DND-41 (cell line): Measurements from ENCODE around the gene TFR2.

Source experiments
- ATAC-seq: fragments of 200-7000 bp; cut with Tn5 transposase; 3 replicates; pipeline ENCODE4 v1.9.1; 2021; ENCODE audit warnings: low read depth; ENCODE audit not compliant: insufficient read depth
- DNase-seq: peaks from one replicate; pipeline ENCODE4 v3.0.0-alpha.2; 2020
- H2AFZ ChIP-seq: 2 replicates; pipeline ENCODE4 v1.6.0; 2012; ENCODE audit warnings: low read depth, low read length
- H3K27ac ChIP-seq: 2 replicates; pipeline ENCODE4 v1.5.1; 2012; ENCODE audit warnings: low read length, inconsistent platforms
- H3K27me3 ChIP-seq: fragments of 200-600 bp; sonication (generic); 2 replicates; pipeline ENCODE4 v1.6.0; 2012; ENCODE audit warnings: low read length, mild to moderate bottlenecking, inconsistent platforms; ENCODE audit not compliant: insufficient read depth, poor library complexity
- H3K36me3 ChIP-seq: 2 replicates; pipeline ENCODE4 v1.5.1; 2012; ENCODE audit warnings: low read length, inconsistent platforms; ENCODE audit not compliant: insufficient read depth
- H3K4me1 ChIP-seq: 2 replicates; pipeline ENCODE4 v1.5.1; 2012; ENCODE audit warnings: mild to moderate bottlenecking, low read length; ENCODE audit not compliant: insufficient read depth
- H3K4me2 ChIP-seq: 2 replicates; pipeline ENCODE4 v1.6.0; 2012; ENCODE audit warnings: mild to moderate bottlenecking, moderate library complexity, low read length, inconsistent platforms; ENCODE audit not compliant: insufficient read depth
- H3K4me3 ChIP-seq, 2 experiments: fragments of 200-600 bp in 1 of 2; shearing (Covaris generic) in 1 of 2; 2 replicates each; pipeline ENCODE4 v1.5.1; 2012 to 2016; ENCODE audit warnings: inconsistent platforms in 2 of 2, low read length in 2 of 2, mild to moderate bottlenecking in 2 of 2, low read depth in 1 of 2, moderate library complexity in 1 of 2
- H3K79me2 ChIP-seq: 2 replicates; pipeline ENCODE4 v1.6.0; 2012; ENCODE audit warnings: low read length, inconsistent platforms; ENCODE audit not compliant: insufficient read depth
- H3K9ac ChIP-seq: 2 replicates; pipeline ENCODE4 v1.6.0; 2012; ENCODE audit warnings: low read depth, mild to moderate bottlenecking, inconsistent platforms, low read length, moderate library complexity
- H3K9me3 ChIP-seq: 2 replicates; pipeline ENCODE4 v1.5.1; 2012; ENCODE audit warnings: low read length, moderate library complexity, mild to moderate bottlenecking, inconsistent platforms; ENCODE audit not compliant: insufficient read depth, severe bottlenecking
- H4K20me1 ChIP-seq: 2 replicates; pipeline ENCODE4 v1.6.0; 2012; ENCODE audit warnings: low read length; ENCODE audit not compliant: insufficient read depth
- CTCF ChIP-seq: IDR thresholded peaks from 2 replicates; pipeline ENCODE4 v1.5.1; 2012; ENCODE audit warnings: borderline replicate concordance, low read length, moderate library complexity, mild to moderate bottlenecking; ENCODE audit not compliant: poor library complexity, severe bottlenecking; ENCODE audit errors: extremely low read depth
- EZH2 ChIP-seq: IDR thresholded peaks from 3 replicates; pipeline ENCODE4 v1.6.1; 2012; ENCODE audit warnings: borderline replicate concordance, low read depth, mild to moderate bottlenecking, moderate library complexity, low read length, inconsistent platforms; ENCODE audit not compliant: severe bottlenecking

TFR2 gene

GRCh38 chr7:100576384-100576993 is 64.9 kb downstream of the TFR2 start:
- no peak overlapping the region for H3K4me2 ChIP-seq
- H3K79me2 ChIP-seq: peaks cover 10% of the 10 kb centered on the region
- H3K9me3 ChIP-seq: no peaks in the 10 kb centered on the region
- no peak for DNase-seq
- H3K4me3 ChIP-seq: no peak overlapping the region
- peaks cover 40% of the 10 kb centered on the region for H4K20me1 ChIP-seq
- H3K36me3 ChIP-seq: peaks cover 82% of the 10 kb centered on the region
- no peak overlapping the region for H2AFZ ChIP-seq
- no peaks in the 10 kb centered on the region for H3K27me3 ChIP-seq
- TF ChIP-seq EZH2 (no peak), CTCF (no peak)
- ATAC-seq: no peak
- H3K9ac ChIP-seq: no peak overlapping the region
- no peaks in the 10 kb centered on the region; the same call in 1 of the 2 replicates for H3K4me1 ChIP-seq
- H3K27ac ChIP-seq: no peak overlapping the region

- Histone ChIP-seq H3K4me3 (no peak overlapping the region), H4K20me1 (peaks cover 41% of the 10 kb centered on the region), H3K4me2 (no peak overlapping the region), H3K9me3 (no peaks in the 10 kb centered on the region), H3K4me1 (peaks cover 5% of the 10 kb centered on the region), H3K36me3 (peaks cover 76% of the 10 kb centered on the region), H3K27ac (no peak overlapping the region), H3K79me2 (peaks cover 6% of the 10 kb centered on the region), H3K9ac (no peak overlapping the region), H2AFZ (no peak overlapping the region), H3K27me3 (no peaks in the 10 kb centered on the region)
- DNase-seq (no peak), ATAC-seq (no peak)
- TF ChIP-seq CTCF (no peak), EZH2 (no peak)
Observed at GRCh38 chr7:100575746-100576383, 65.5 kb downstream of the TFR2 start.

- H3K27me3 ChIP-seq: peaks cover 1% of the 10 kb centered on the region
- H3K27ac ChIP-seq: no peak overlapping the region
- no peak overlapping the region for H3K9ac ChIP-seq
- peaks cover 37% of the 10 kb centered on the region for H4K20me1 ChIP-seq
- H3K9me3 ChIP-seq: no peaks in the 10 kb centered on the region
- TF ChIP-seq CTCF: no peak
- no peak for TF ChIP-seq EZH2
- H3K4me2 ChIP-seq: no peak overlapping the region
- peaks cover 70% of the 10 kb centered on the region for H3K36me3 ChIP-seq
- H3K4me3 ChIP-seq: no peak overlapping the region
- ATAC-seq (no peak), DNase-seq (no peak)
- no peaks in the 10 kb centered on the region for H3K79me2 ChIP-seq
- peaks cover 12% of the 10 kb centered on the region for H3K4me1 ChIP-seq
- no peak overlapping the region for H2AFZ ChIP-seq
Observed at GRCh38 chr7:100575206-100575631, 66.1 kb downstream of the TFR2 start.
